Hematopoietic multipotent progenitor cell (in vitro differentiated cells): Measurements from ENCODE around the gene VEGFB. TPM values are rescaled to one million over a fixed set of nuclear protein-coding genes. Genes with fewer than 3 reads are reported as not detected.

ENCODE experiments used
- DNase-seq, 3 donors: peaks; one replicate each; pipeline ENCODE4 v3.0.0-alpha.2; 2011 to 2015; ENCODE audit warnings: low read depth in 2 of 3, low spot score in 2 of 3
- total RNA-seq: library from RNA; depleted of rRNA; stranded (reverse); fragments of >200 nt; gene quantifications from one replicate; pipeline ENCODE4 v1.2.3, GENCODE V29; 2012

Gene VEGFB, protein sequence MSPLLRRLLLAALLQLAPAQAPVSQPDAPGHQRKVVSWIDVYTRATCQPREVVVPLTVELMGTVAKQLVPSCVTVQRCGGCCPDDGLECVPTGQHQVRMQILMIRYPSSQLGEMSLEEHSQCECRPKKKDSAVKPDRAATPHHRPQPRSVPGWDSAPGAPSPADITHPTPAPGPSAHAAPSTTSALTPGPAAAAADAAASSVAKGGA
- total RNA-seq = 15.9 TPM

DNA sequence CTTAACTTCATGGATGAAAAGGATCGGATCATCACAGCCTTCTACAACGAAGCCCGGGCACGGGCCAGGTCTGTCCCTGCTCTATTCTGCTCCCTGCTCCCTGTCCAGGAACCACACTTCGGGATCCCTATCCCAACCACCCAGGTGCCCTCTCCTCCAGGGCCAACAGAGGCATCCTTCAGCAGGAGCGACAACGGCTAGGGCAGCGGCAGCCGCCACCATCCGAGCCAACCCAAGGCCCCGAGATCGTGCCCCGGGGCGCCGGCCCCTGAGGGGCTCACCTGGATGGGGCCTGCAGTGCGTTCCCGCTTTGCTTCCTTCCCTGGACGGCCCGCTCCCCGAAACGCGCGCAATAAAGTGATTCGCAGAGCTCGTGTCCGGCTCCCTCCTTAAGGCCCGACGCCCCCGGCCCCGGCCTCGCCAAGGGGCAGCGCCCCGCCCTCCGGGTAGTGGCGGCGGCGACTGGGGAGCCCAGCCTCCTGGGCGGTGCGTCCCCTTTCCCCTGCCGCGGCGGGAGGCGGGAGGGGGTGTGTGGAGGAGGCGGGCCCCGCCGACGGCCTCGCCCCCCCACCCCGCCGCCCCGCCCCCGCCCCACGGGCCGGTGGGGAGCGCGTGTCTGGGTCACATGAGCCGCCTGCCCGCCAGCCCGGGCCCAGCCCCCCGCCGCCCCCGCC lies at the start of gene VEGFB:
TSS of gene VEGFB (plus strand) at position 672 of the 674 bp plus-strand sequence. CDS start 250 bp downstream, outside the sequence.
- peak in 2 of 3 donors; percentile 43 to 53 for DNase-seq

- peak in 1 of 3 donors; percentile 36 for DNase-seq
Observed at GRCh38 chr11:64185175-64185692, 49.1 kb upstream of the VEGFB start.

GRCh38 chr11:64185693-64186491 lies 48.5 kb upstream of the VEGFB start, which contains the start of gene STIP1:
TSS of gene STIP1 (plus strand) at chr11:64186171. CDS start at chr11:64186262, 91 bp downstream.
- peak; percentile 91 to 100 (median 100) for DNase-seq

DNA sequence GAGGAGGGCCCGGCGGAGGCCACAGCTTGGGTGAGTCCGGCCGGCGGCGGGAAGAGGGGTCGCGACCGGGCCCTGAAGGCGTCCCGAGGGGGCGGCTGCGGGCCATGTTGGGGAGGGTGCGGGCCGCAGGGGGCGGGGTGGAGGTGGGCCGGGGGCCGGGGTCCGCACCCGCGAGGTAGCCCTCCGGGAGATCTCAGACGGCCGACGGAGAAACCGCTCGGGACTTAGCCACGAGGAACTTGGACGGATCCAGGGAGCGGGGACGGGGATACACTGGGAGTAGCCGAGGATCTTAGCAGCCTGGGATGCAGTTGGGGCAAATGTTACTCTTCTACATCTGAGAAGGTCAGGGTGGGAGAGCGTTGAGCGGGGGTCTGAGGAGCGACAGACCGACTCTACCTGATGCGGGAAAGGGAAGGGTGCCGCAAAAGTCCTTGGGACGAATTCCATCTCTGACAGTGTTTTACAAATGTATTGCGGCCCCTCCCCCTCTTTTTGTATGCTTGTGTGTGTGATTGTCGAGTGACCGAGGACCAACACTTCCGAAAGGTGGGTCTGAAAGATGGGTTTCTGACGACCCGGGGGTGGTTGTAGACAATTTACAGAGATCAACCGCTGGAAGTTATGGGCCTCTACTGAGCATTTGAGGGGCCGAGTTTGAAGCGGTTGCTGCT lies 47.8 kb upstream of the VEGFB start:
- DNase-seq = no peak

- DNase-seq = no peak
Observed at GRCh38 chr11:64192434-64192833, 42.0 kb upstream of the VEGFB start.

DNA sequence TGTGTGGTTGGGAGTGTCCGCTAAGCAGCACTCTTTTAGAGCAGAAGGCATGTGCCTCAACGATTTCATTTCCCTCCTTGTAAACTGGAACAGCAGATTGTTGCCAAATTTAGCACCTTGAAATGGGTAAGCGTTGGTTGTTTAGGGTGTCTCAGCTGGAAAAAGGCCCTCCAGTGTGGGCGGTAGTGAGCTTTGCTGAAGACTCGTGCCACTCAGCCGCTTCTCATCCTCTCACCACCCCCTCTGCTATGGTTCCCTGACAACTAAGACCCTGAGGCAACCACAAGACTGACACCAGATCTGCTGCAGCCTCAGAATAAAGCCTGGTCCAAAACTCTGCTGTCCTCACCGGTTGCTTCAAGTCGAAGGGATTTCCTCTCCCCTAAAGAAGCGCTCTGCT lies 37.8 kb upstream of the VEGFB start:
- no peak for DNase-seq

- no peak for DNase-seq
Observed at GRCh38 chr11:64198511-64198910, 35.9 kb upstream of the VEGFB start.

DNA sequence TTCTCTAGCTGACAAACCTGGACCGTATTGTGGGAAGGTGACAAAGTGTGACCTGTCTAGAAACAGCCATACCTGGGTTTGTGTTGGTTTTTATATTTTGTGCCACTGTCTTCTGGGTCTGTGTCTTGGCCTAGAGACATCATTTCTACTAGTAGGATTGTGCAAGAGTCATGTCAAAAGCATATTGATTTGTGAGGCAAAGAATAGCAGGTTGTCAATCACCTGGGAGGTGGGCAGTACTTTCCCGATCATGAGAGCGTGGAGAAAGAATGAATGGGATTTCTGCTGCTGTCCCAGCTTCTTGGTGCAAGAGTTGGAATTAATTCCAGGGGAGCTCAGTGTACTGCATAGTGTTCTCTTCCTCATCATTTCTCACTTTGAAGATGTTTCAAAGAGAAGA lies 32.8 kb upstream of the VEGFB start:
- DNase-seq = no peak

DNA sequence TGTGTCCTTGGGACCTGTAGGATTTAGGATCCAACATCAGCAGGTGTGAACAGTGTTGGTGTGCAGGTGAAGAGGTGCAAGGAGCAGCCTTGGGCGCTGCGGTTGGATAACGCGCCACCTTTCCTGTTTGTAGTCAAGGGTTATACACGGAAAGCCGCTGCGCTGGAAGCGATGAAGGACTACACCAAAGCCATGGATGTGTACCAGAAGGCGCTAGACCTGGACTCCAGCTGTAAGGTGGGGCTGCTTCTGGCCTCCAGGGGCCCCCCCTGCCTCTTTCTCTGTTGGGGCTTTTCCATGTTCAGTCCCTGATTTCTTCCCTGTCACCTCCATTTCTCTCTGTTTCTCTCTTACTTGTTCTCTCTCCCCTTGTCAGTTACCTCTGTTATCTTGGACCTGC lies 31.4 kb upstream of the VEGFB start:
- DNase-seq = no peak

GRCh38 chr11:64203421-64204079 lies 30.8 kb upstream of the VEGFB start:
- DNase-seq = no peak

GRCh38 chr11:64204080-64204440 lies 30.3 kb upstream of the VEGFB start:
- DNase-seq = no peak

DNA sequence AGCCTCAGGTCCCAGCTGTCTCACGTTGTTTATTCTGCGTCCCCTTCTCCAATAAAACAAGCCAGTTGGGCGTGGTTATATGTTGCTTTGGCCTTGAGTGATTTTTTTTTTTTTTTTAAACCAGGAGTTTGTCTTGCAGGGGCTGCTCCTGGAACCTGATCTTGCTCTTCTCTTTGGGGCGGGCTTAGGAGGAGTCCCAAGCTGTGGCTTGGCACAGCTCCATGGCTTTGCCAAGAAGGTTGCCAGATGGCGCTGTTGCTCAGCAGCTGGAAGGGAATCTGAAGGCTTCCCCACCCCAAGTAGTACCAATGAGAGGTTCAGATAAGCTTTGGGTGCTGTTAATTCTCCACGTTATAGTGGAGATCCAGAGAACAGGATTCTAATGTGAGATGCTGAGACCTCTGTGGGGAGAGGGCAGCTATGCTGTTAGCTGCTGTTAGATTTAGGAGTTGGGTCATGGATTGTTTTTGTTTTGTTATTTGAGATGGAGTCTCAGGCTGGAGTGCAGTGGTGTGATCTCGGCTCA lies 29.9 kb upstream of the VEGFB start:
- peak; percentile 72 to 96 (median 93) for DNase-seq

GRCh38 chr11:64206457-64207255 lies 27.7 kb upstream of the VEGFB start, which contains the start of gene FERMT3:
TSS of gene FERMT3 (plus strand) at chr11:64206721. CDS start at chr11:64207365, 644 bp downstream.
- peak in 2 of 3 donors; percentile 85 to 93 for DNase-seq

- DNase-seq = peak in 2 of 3 donors; percentile 93 to 94
Observed at GRCh38 chr11:64207256-64208085, 26.9 kb upstream of the VEGFB start.

GRCh38 chr11:64208086-64208795 lies 26.1 kb upstream of the VEGFB start:
- DNase-seq = no peak

- DNase-seq = no peak
Observed at GRCh38 chr11:64208796-64209562, 25.4 kb upstream of the VEGFB start.

DNA sequence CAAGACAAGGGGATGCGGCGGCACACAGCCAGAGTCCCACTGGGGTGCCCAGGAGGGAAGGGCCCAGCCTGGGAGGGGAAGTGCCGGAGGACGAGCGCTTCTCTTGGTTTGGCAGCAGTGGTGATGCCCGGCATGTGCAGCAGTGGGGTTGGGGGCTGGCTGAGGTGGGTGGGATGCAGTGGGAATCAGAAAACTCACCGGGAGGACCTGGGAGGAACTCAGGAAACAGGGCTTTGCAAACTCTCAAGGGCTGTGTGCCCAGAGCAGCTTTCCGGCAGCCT lies 24.9 kb upstream of the VEGFB start:
- no peak for DNase-seq
